NCI-H187 (cell line): ENCODE data around the gene KIFC3.
"Not testable (repeated sequence)": the region's sequence is repeated elsewhere in the genome, so short reads cannot be mapped to it uniquely, and the experiment has no call there.

Experiments used
- DNase-seq, 2 experiments: peaks; one replicate each; lab custom pipeline; 2025; lab: John Stamatoyannopoulos, UW

Gene KIFC3

GRCh38 chr16:57802341-57803133, at the start of gene KIFC3:
KIFC3 (minus strand) TSS chr16:57802491; CDS start chr16:57798243, 4,248 bp downstream.
- DNase-seq = no peak

- no peak for DNase-seq
Observed at GRCh38 chr16:57848181-57848580, 45.9 kb upstream of the KIFC3 start.

- not testable (repeated sequence) for DNase-seq
Observed at GRCh38 chr16:57846931-57847330, 44.6 kb upstream of the KIFC3 start.

GRCh38 chr16:57846078-57846697, 43.9 kb upstream of the KIFC3 start:
- DNase-seq = peak in 1 of 2 experiments; percentile 32

GRCh38 chr16:57845115-57845514, 42.8 kb upstream of the KIFC3 start:
- DNase-seq = no peak

GRCh38 chr16:57844416-57845030, 42.2 kb upstream of the KIFC3 start:
- no peak for DNase-seq

- DNase-seq = no peak
Observed at GRCh38 chr16:57843400-57843799, 41.1 kb upstream of the KIFC3 start.

GRCh38 chr16:57842601-57843000, 40.3 kb upstream of the KIFC3 start:
- no peak for DNase-seq

- DNase-seq = no peak
Observed at GRCh38 chr16:57840833-57841232, 38.5 kb upstream of the KIFC3 start.

- no peak for DNase-seq
Observed at GRCh38 chr16:57838161-57838560, 35.9 kb upstream of the KIFC3 start.

GRCh38 chr16:57837305-57838125, 35.2 kb upstream of the KIFC3 start:
- DNase-seq = no peak

GRCh38 chr16:57835439-57835838, 33.1 kb upstream of the KIFC3 start:
- DNase-seq = not testable (repeated sequence)

GRCh38 chr16:57834936-57835335, 32.6 kb upstream of the KIFC3 start:
- no peak for DNase-seq

GRCh38 chr16:57830890-57831484, 28.7 kb upstream of the KIFC3 start:
- no peak for DNase-seq

- DNase-seq = no peak
Observed at GRCh38 chr16:57829969-57830360, 27.7 kb upstream of the KIFC3 start.

GRCh38 chr16:57828272-57829161, 26.2 kb upstream of the KIFC3 start:
- DNase-seq = no peak

- no peak for DNase-seq
Observed at GRCh38 chr16:57826706-57827625, 24.7 kb upstream of the KIFC3 start.

GRCh38 chr16:57826052-57826451, 23.8 kb upstream of the KIFC3 start:
- DNase-seq = no peak

- no peak for DNase-seq
Observed at GRCh38 chr16:57825298-57826044, 23.2 kb upstream of the KIFC3 start.
